ENCODE measurements around the gene DISC1.

DNA sequence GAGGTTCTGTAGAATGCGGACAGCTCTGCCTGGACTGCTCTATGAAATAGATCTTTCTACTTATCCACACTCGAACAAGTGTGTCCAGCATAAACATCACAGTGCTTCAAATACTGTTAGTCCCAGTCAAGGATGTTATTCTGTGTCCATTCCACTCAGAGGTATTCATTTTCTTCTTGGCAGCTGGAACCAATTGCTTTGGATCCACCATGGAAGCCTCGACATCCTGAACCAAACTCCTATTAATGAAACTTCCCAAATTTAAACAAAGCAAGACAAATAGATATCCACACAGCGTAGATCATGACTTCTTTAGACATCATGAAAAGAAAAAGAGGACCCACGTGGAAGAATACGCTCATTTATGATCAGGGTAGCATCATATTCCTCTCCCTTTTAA is 95.8 kb downstream of the DISC1 start:
- TF ChIP-seq, protein P1, sequence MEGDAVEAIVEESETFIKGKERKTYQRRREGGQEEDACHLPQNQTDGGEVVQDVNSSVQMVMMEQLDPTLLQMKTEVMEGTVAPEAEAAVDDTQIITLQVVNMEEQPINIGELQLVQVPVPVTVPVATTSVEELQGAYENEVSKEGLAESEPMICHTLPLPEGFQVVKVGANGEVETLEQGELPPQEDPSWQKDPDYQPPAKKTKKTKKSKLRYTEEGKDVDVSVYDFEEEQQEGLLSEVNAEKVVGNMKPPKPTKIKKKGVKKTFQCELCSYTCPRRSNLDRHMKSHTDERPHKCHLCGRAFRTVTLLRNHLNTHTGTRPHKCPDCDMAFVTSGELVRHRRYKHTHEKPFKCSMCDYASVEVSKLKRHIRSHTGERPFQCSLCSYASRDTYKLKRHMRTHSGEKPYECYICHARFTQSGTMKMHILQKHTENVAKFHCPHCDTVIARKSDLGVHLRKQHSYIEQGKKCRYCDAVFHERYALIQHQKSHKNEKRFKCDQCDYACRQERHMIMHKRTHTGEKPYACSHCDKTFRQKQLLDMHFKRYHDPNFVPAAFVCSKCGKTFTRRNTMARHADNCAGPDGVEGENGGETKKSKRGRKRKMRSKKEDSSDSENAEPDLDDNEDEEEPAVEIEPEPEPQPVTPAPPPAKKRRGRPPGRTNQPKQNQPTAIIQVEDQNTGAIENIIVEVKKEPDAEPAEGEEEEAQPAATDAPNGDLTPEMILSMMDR (IDR thresholded peaks at IDR 0.05; ENCODE audit: insufficient read depth, low read length), result no peak
- TF ChIP-seq GABPA (IDR thresholded peaks at IDR 0.05; ENCODE audit: low read depth), result no peak
- TF ChIP-seq SPI1 (IDR thresholded peaks at IDR 0.05; ENCODE audit: borderline replicate concordance, low read depth), result no peak

Data from HL-60 (cell line).